GM23248 (cell line): ENCODE measurements around the gene DZIP1. TPM values are rescaled to one million over a fixed set of nuclear protein-coding genes. Genes with fewer than 3 reads are reported as not detected.
"Not testable (repeated sequence)": the region's sequence is repeated elsewhere in the genome, so short reads cannot be mapped to it uniquely, and the experiment has no call there.

ENCODE experiments used
- DNase-seq: peaks from one replicate; pipeline ENCODE4 v3.0.0-alpha.2; 2015
- H2AFZ ChIP-seq: fragments of 200-600 bp; sonication (generic); 2 replicates; pipeline ENCODE4 v1.6.1; 2016; ENCODE audit warnings: antibody characterized with exemption
- H3F3A ChIP-seq: fragments of 200-600 bp; sonication (generic); 2 replicates; pipeline ENCODE4 v1.6.1; 2016; ENCODE audit warnings: mild to moderate bottlenecking, antibody characterized with exemption, mixed run types; ENCODE audit not compliant: insufficient read depth
- H3K27ac ChIP-seq: fragments of 200-600 bp; sonication (generic); 2 replicates; pipeline ENCODE4 v1.5.1; 2016; ENCODE audit warnings: mild to moderate bottlenecking
- H3K27me3 ChIP-seq: fragments of 200-600 bp; sonication (generic); replicated peaks from 2 replicates; pipeline ENCODE4 v1.6.1; 2016; ENCODE audit warnings: mild to moderate bottlenecking; ENCODE audit not compliant: insufficient read depth
- H3K36me3 ChIP-seq: fragments of 200-600 bp; sonication (generic); 2 replicates; pipeline ENCODE4 v1.6.1; 2016; ENCODE audit warnings: low read depth, mild to moderate bottlenecking
- H3K4me1 ChIP-seq: fragments of 200-600 bp; sonication (generic); 2 replicates; pipeline ENCODE4 v1.6.1; 2016; ENCODE audit warnings: mild to moderate bottlenecking; ENCODE audit not compliant: insufficient read depth
- H3K4me2 ChIP-seq: fragments of 200-600 bp; sonication (generic); one replicate; pipeline ENCODE4 v1.6.1; 2016; ENCODE audit warnings: mild to moderate bottlenecking; ENCODE audit not compliant: unreplicated experiment
- H3K4me3 ChIP-seq: fragments of 200-600 bp; sonication (generic); 2 replicates; pipeline ENCODE4 v1.5.1; 2016; ENCODE audit warnings: mild to moderate bottlenecking
- H3K79me2 ChIP-seq: fragments of 200-600 bp; sonication (generic); 2 replicates; pipeline ENCODE4 v1.6.1; 2016; ENCODE audit warnings: mild to moderate bottlenecking; ENCODE audit not compliant: insufficient read depth
- H3K9ac ChIP-seq: fragments of 200-600 bp; sonication (generic); 2 replicates; pipeline ENCODE4 v1.6.1; 2016; ENCODE audit warnings: mild to moderate bottlenecking
- H3K9me2 ChIP-seq: fragments of 200-600 bp; sonication (generic); 2 replicates; pipeline ENCODE4 v1.6.1; 2016; ENCODE audit warnings: mixed run types, mild to moderate bottlenecking, moderate library complexity; ENCODE audit not compliant: insufficient read depth
- H3K9me3 ChIP-seq: fragments of 200-600 bp; sonication (generic); one replicate; pipeline ENCODE4 v1.6.1; 2017; ENCODE audit warnings: low read depth
- H4K20me1 ChIP-seq: fragments of 200-600 bp; sonication (generic); 2 replicates; pipeline ENCODE4 v1.6.0; 2016; ENCODE audit not compliant: insufficient read depth
- EZH2 ChIP-seq: fragments of 200-600 bp; sonication (generic); IDR thresholded peaks from 2 replicates; pipeline ENCODE4 v1.6.1; 2018; ENCODE audit warnings: antibody characterized with exemption, mild to moderate bottlenecking; ENCODE audit not compliant: insufficient read depth, poor library complexity, severe bottlenecking
- EZH2phosphoT487 ChIP-seq: fragments of 200-600 bp; sonication (generic); IDR thresholded peaks from 2 replicates; pipeline ENCODE4 v1.6.1; 2018; ENCODE audit warnings: antibody characterized with exemption, moderate library complexity, mild to moderate bottlenecking, low read depth; ENCODE audit not compliant: insufficient read depth
- WGBS, 2 experiments: methylation state at CpG; one replicate each; pipeline ENCODE4 v1.1.6; 2015 to 2017; ENCODE audit warnings: low lambda C conversion rate in 2 of 2, low coverage in 1 of 2; ENCODE audit errors: missing lambda C conversion rate in 2 of 2; 5-methylcytosine and 5-hydroxymethylcytosine counted together
- in situ Hi-C: fragments of 300-500 bp; cut with MboI; formaldehyde crosslinking; loops from 2 replicates; pipeline ENCODE4 v1.15.0; 2020
- polyA plus RNA-seq: library from polyadenylated mRNA; unstranded; fragments of >200 nt; fragmentation: Nextera tagmentation; extraction: Ambion mirVana; gene quantifications from 2 replicates; pipeline ENCODE4 v1.2.1, GENCODE V29; 2016
- total RNA-seq: library from RNA; depleted of rRNA; stranded (reverse); fragments of >200 nt; shearing (Covaris generic); gene quantifications from 2 replicates; pipeline ENCODE4 v1.2.3, GENCODE V29; 2014

DZIP1 gene
- total and polyA plus RNA-seq, 2 experiments from 2014 or later: 8.0 to 22.8 TPM

- Histone ChIP-seq H3K4me3 (no peak overlapping the region), H3K27ac (no peak overlapping the region), H3K79me2 (no peaks in the 10 kb centered on the region), H3K36me3 (no peaks in the 10 kb centered on the region), H4K20me1 (no peaks in the 10 kb centered on the region), H3F3A (0 out of 2 replicates have a peak, but pooled peaks cover 4% of the 10 kb centered on the region), H3K4me2 (no peak overlapping the region), H3K27me3 (no peaks in the 10 kb centered on the region; the same call in 1 of the 2 replicates), H2AFZ (no peak overlapping the region), H3K9me2 (no peaks in the 10 kb centered on the region), H3K4me1 (peaks cover 4% of the 10 kb centered on the region; the same call in 1 of the 2 replicates), H3K9me3 (no peaks in the 10 kb centered on the region), H3K9ac (no peak overlapping the region)
- DNase-seq: no peak
- TF ChIP-seq EZH2: no peak
- no peak for TF ChIP-seq EZH2phosphoT487
- 80 to 83% methylated on average over 5 of the region's 5 CpGs for WGBS, 2 experiments
- in situ Hi-C loops: no loop called here
Measured at GRCh38 chr13:95570016-95570415, 74.5 kb downstream of the DZIP1 start.

- Histone ChIP-seq H2AFZ (no peak overlapping the region), H3K4me2 (no peak overlapping the region), H3K9ac (no peak overlapping the region), H3K79me2 (no peaks in the 10 kb centered on the region), H3K27me3 (peaks cover 10% of the 10 kb centered on the region; the same call in 1 of the 2 replicates), H3K4me3 (no peak overlapping the region), H3K36me3 (no peaks in the 10 kb centered on the region), H3F3A (0 out of 2 replicates have a peak, but pooled peaks cover 16% of the 10 kb centered on the region), H3K9me3 (no peaks in the 10 kb centered on the region), H3K4me1 (peaks cover 5% of the 10 kb centered on the region; the same call in 1 of the 2 replicates), H3K27ac (no peak overlapping the region), H4K20me1 (no peaks in the 10 kb centered on the region), H3K9me2 (no peaks in the 10 kb centered on the region)
- TF ChIP-seq EZH2phosphoT487 (no peak), EZH2 (no peak)
- WGBS, 2 experiments: 83 to 90% methylated on average over 2 of the region's 2 CpGs
- in situ Hi-C loops: no loop called here
- no peak for DNase-seq
Measured at GRCh38 chr13:95568131-95568530, 76.4 kb downstream of the DZIP1 start.

GRCh38 chr13:95565758-95566157 is 78.7 kb downstream of the DZIP1 start:
- H3K27ac ChIP-seq, H3K9me3 ChIP-seq, H3K79me2 ChIP-seq, H4K20me1 ChIP-seq, H3K36me3 ChIP-seq, in situ Hi-C loops, H2AFZ ChIP-seq, H3K4me2 ChIP-seq, H3K9me2 ChIP-seq, H3K4me1 ChIP-seq, DNase-seq, H3K4me3 ChIP-seq, H3K9ac ChIP-seq: not testable (repeated sequence)
- WGBS, 2 experiments: 63 to 79% methylated on average over 1 of the region's 1 CpG
- Histone ChIP-seq H3K27me3 (peaks cover 18% of the 10 kb centered on the region; the same call in 1 of the 2 replicates), H3F3A (0 out of 2 replicates have a peak, but pooled peaks cover 16% of the 10 kb centered on the region)

GRCh38 chr13:95564733-95565291 is 79.7 kb downstream of the DZIP1 start:
- no peaks in the 10 kb centered on the region for H3K79me2 ChIP-seq
- in situ Hi-C loops: no loop called here
- peaks cover 27% of the 10 kb centered on the region for H3K27me3 ChIP-seq
- no peaks in the 10 kb centered on the region for H3K9me2 ChIP-seq
- H3K4me1 ChIP-seq: peaks cover 5% of the 10 kb centered on the region; the same call in 1 of the 2 replicates
- H3F3A ChIP-seq: 0 out of 2 replicates have a peak, but pooled peaks cover 16% of the 10 kb centered on the region
- TF ChIP-seq EZH2: no peak
- TF ChIP-seq EZH2phosphoT487: no peak
- no peaks in the 10 kb centered on the region for H3K36me3 ChIP-seq
- no peaks in the 10 kb centered on the region for H3K9me3 ChIP-seq
- H2AFZ ChIP-seq: no peak overlapping the region
- no peak overlapping the region for H3K4me2 ChIP-seq
- H4K20me1 ChIP-seq: no peaks in the 10 kb centered on the region
- H3K27ac ChIP-seq: no peak overlapping the region
- WGBS, 2 experiments: 50 to 56% methylated on average over 5 of the region's 5 CpGs
- no peak overlapping the region for H3K9ac ChIP-seq
- no peak overlapping the region for H3K4me3 ChIP-seq
- peak; percentile 58 for DNase-seq
